HS-27A (cell line): Measurements from ENCODE around the gene CD99.
"Not testable (repeated sequence)": the region's sequence is repeated elsewhere in the genome, so short reads cannot be mapped to it uniquely, and the experiment has no call there.

Experiments
- DNase-seq: peaks from one replicate; pipeline ENCODE4 v3.0.0-alpha.2; 2012; ENCODE audit warnings: low read depth, missing footprints

The CD99 gene

GRCh38 chrX:2690856-2691542 is at the start of gene CD99:
Gene CD99 (plus strand): TSS chrX:2691295. CDS start chrX:2691361, 66 bp downstream.
- DNase-seq = no peak

- DNase-seq = no peak
Measured at GRCh38 chrX:2642146-2642545, 48.9 kb upstream of the CD99 start.

- no peak for DNase-seq
Measured at GRCh38 chrX:2642791-2643190, 48.3 kb upstream of the CD99 start.

- DNase-seq = no peak
Measured at GRCh38 chrX:2643880-2644279, 47.2 kb upstream of the CD99 start.

- DNase-seq = no peak
Measured at GRCh38 chrX:2645563-2645962, 45.5 kb upstream of the CD99 start.

GRCh38 chrX:2647627-2648026 is 43.5 kb upstream of the CD99 start:
- no peak for DNase-seq

- DNase-seq = no peak
Measured at GRCh38 chrX:2650037-2650436, 41.1 kb upstream of the CD99 start.

GRCh38 chrX:2650865-2651264 is 40.2 kb upstream of the CD99 start:
- no peak for DNase-seq

GRCh38 chrX:2652106-2652505 is 39.0 kb upstream of the CD99 start:
- no peak for DNase-seq

- no peak for DNase-seq
Measured at GRCh38 chrX:2654436-2655340, 36.4 kb upstream of the CD99 start.

- DNase-seq = no peak
Measured at GRCh38 chrX:2656257-2656836, 34.7 kb upstream of the CD99 start.

- no peak for DNase-seq
Measured at GRCh38 chrX:2657532-2658113, 33.5 kb upstream of the CD99 start.

GRCh38 chrX:2658585-2659292 is 32.4 kb upstream of the CD99 start:
- no peak for DNase-seq

GRCh38 chrX:2662586-2662985 is 28.5 kb upstream of the CD99 start:
- DNase-seq = no peak

- DNase-seq = no peak
Measured at GRCh38 chrX:2664502-2664901, 26.6 kb upstream of the CD99 start.

GRCh38 chrX:2665387-2666304 is 25.4 kb upstream of the CD99 start:
- DNase-seq = no peak

GRCh38 chrX:2666491-2666890 is 24.6 kb upstream of the CD99 start:
- no peak for DNase-seq

GRCh38 chrX:2670978-2671377 is 20.1 kb upstream of the CD99 start:
- DNase-seq = no peak

- DNase-seq = no peak
Measured at GRCh38 chrX:2672084-2672483, 19.0 kb upstream of the CD99 start.

- DNase-seq = no peak
Measured at GRCh38 chrX:2673611-2674010, 17.5 kb upstream of the CD99 start.

- not testable (repeated sequence) for DNase-seq
Measured at GRCh38 chrX:2675657-2676200, 15.4 kb upstream of the CD99 start.
